Tibial nerve (tissue), 4 donors: ENCODE results near the gene UGT1A6.

Source experiments
- EP300 ChIP-seq, 2 donors: sonication (generic); formaldehyde crosslinking; IDR thresholded peaks; one replicate each; pipeline ENCODE4 v1.6.1; 2017; ENCODE audit warnings: antibody characterized with exemption in 2 of 2, mild to moderate bottlenecking in 1 of 2
- POLR2A ChIP-seq, 2 donors: fragments of 450-650 bp; IDR thresholded peaks; one replicate each; pipeline ENCODE4 v1.6.1; 2017; ENCODE audit warnings: antibody characterized with exemption in 2 of 2, mild to moderate bottlenecking in 2 of 2, moderate library complexity in 2 of 2
- TF ChIP-seq, protein P1 (sequence below), 5 experiments: fragments of 200-600 bp in 3 of 5; fragments of 450-650 bp in 2 of 5; sonication (generic) in 3 of 5; IDR thresholded peaks; one replicate each; pipeline ENCODE4 v1.5.1; 2016 to 2019; ENCODE audit warnings: antibody characterized with exemption in 5 of 5, mild to moderate bottlenecking in 3 of 5, moderate library complexity in 2 of 5

DNA sequence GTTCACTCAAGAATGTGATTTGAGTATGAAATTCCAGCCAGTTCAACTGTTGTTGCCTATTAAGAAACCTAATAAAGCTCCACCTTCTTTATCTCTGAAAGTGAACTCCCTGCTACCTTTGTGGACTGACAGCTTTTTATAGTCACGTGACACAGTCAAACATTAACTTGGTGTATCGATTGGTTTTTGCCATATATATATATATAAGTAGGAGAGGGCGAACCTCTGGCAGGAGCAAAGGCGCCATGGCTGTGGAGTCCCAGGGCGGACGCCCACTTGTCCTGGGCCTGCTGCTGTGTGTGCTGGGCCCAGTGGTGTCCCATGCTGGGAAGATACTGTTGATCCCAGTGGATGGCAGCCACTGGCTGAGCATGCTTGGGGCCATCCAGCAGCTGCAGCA is 67.4 kb downstream of the UGT1A6 start, which contains the start of gene UGT1A1:
- TF ChIP-seq EP300 (IDR thresholded peaks at IDR 0.05) (no peak), POLR2A (IDR thresholded peaks at IDR 0.05) (no peak)
- TF ChIP-seq, protein P1, sequence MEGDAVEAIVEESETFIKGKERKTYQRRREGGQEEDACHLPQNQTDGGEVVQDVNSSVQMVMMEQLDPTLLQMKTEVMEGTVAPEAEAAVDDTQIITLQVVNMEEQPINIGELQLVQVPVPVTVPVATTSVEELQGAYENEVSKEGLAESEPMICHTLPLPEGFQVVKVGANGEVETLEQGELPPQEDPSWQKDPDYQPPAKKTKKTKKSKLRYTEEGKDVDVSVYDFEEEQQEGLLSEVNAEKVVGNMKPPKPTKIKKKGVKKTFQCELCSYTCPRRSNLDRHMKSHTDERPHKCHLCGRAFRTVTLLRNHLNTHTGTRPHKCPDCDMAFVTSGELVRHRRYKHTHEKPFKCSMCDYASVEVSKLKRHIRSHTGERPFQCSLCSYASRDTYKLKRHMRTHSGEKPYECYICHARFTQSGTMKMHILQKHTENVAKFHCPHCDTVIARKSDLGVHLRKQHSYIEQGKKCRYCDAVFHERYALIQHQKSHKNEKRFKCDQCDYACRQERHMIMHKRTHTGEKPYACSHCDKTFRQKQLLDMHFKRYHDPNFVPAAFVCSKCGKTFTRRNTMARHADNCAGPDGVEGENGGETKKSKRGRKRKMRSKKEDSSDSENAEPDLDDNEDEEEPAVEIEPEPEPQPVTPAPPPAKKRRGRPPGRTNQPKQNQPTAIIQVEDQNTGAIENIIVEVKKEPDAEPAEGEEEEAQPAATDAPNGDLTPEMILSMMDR (IDR thresholded peaks at IDR 0.05): no peak
